Measurements from ENCODE around the gene CCDC159. TPM values are rescaled to one million over a fixed set of nuclear protein-coding genes. Genes with fewer than 3 reads are reported as not detected.
"Not testable (repeated sequence)": the region's sequence is repeated elsewhere in the genome, so short reads cannot be mapped to it uniquely, and the experiment has no call there.

CCDC159 gene
- polyA plus RNA-seq, 4 donors: 23.1 to 32.6 (median 24.4) TPM

GRCh38 chr19:11337080-11337479, 9.2 kb upstream of the CCDC159 start:
- DNase-seq (ENCODE audit: low read depth in 4 of 4, low spot score in 3 of 4): no peak

- DNase-seq (ENCODE audit: low read depth in 4 of 4, low spot score in 3 of 4): no peak
Observed at GRCh38 chr19:11338121-11338520, 8.2 kb upstream of the CCDC159 start.

GRCh38 chr19:11338569-11339253, 7.6 kb upstream of the CCDC159 start:
- DNase-seq (ENCODE audit: low read depth in 4 of 4, low spot score in 3 of 4): no peak

GRCh38 chr19:11339254-11340098, 6.8 kb upstream of the CCDC159 start, which contains the start of gene RAB3D:
Gene RAB3D (minus strand): TSS chr19:11339657. CDS start chr19:11337399, 2,258 bp downstream.
- DNase-seq (ENCODE audit: low read depth in 4 of 4, low spot score in 3 of 4): peak; percentile 83 to 88 (median 84)

GRCh38 chr19:11340099-11340467, 6.2 kb upstream of the CCDC159 start:
- DNase-seq (ENCODE audit: low read depth in 4 of 4, low spot score in 3 of 4): not testable (repeated sequence)

GRCh38 chr19:11342429-11342828, 3.9 kb upstream of the CCDC159 start:
- no peak for DNase-seq (ENCODE audit: low read depth in 4 of 4, low spot score in 3 of 4)

GRCh38 chr19:11345122-11345803, 1.1 kb upstream of the CCDC159 start:
- DNase-seq (ENCODE audit: low read depth in 4 of 4, low spot score in 3 of 4): no peak

GRCh38 chr19:11347546-11348039, 1.3 kb downstream of the CCDC159 start:
- DNase-seq (ENCODE audit: low read depth in 4 of 4, low spot score in 3 of 4): no peak

GRCh38 chr19:11349171-11349570, 2.9 kb downstream of the CCDC159 start:
- no peak for DNase-seq (ENCODE audit: low read depth in 4 of 4, low spot score in 3 of 4)

GRCh38 chr19:11354102-11354501, 7.8 kb downstream of the CCDC159 start:
- not testable (repeated sequence) for DNase-seq (ENCODE audit: low read depth in 4 of 4, low spot score in 3 of 4)

- DNase-seq (ENCODE audit: low read depth in 4 of 4, low spot score in 3 of 4): peak in 3 of 4 donors; percentile 69 to 74 (median 73)
Observed at GRCh38 chr19:11355160-11356073, 9.1 kb downstream of the CCDC159 start, which contains the start of gene PLPPR2. Gene PLPPR2 (plus strand): TSS chr19:11355432. CDS start chr19:11357674, 2,242 bp downstream.

GRCh38 chr19:11356074-11356397, 9.7 kb downstream of the CCDC159 start:
- no peak for DNase-seq (ENCODE audit: low read depth in 4 of 4, low spot score in 3 of 4)

- DNase-seq (ENCODE audit: low read depth in 4 of 4, low spot score in 3 of 4): no peak
Observed at GRCh38 chr19:11356676-11357550, 10.6 kb downstream of the CCDC159 start.

- no peak for DNase-seq (ENCODE audit: low read depth in 4 of 4, low spot score in 3 of 4)
Observed at GRCh38 chr19:11359421-11359820, 13.1 kb downstream of the CCDC159 start.

GRCh38 chr19:11361037-11361770, 14.9 kb downstream of the CCDC159 start:
- peak in 1 of 4 donors; percentile 46 for DNase-seq (ENCODE audit: low read depth in 4 of 4, low spot score in 3 of 4)

GRCh38 chr19:11361771-11362731, 15.7 kb downstream of the CCDC159 start:
- DNase-seq (ENCODE audit: low read depth in 4 of 4, low spot score in 3 of 4): no peak

- no peak for DNase-seq (ENCODE audit: low read depth in 4 of 4, low spot score in 3 of 4)
Observed at GRCh38 chr19:11363881-11364280, 17.6 kb downstream of the CCDC159 start.

Measured in right renal pelvis (tissue), 4 donors.